Measurements from ENCODE around the gene CDX2.

DNA sequence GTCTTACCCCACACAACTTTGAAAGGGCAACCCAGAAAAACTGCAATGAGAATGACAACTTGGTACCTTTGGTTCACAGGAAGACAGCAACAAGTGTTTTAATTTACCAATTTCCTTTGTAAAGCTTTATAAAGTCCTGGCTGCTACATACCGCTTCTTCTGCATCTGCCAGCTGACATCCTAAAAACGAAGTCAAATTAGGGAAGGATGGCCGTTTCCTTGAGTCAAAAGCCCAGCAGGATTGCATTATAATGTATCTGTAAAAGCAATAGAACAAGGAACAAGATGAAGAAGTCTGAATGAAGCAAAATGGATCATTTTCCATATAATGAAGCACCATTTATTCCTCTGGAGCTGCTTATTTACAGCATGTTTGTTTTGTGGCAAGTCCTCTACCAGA lies 45.2 kb upstream of the CDX2 start:
- no peak for TF ChIP-seq POLR2A (IDR thresholded peaks at IDR 0.05)
- TF ChIP-seq, protein P1, sequence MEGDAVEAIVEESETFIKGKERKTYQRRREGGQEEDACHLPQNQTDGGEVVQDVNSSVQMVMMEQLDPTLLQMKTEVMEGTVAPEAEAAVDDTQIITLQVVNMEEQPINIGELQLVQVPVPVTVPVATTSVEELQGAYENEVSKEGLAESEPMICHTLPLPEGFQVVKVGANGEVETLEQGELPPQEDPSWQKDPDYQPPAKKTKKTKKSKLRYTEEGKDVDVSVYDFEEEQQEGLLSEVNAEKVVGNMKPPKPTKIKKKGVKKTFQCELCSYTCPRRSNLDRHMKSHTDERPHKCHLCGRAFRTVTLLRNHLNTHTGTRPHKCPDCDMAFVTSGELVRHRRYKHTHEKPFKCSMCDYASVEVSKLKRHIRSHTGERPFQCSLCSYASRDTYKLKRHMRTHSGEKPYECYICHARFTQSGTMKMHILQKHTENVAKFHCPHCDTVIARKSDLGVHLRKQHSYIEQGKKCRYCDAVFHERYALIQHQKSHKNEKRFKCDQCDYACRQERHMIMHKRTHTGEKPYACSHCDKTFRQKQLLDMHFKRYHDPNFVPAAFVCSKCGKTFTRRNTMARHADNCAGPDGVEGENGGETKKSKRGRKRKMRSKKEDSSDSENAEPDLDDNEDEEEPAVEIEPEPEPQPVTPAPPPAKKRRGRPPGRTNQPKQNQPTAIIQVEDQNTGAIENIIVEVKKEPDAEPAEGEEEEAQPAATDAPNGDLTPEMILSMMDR (IDR thresholded peaks at IDR 0.05): no peak
- TF ChIP-seq POLR2AphosphoS5 (IDR thresholded peaks at IDR 0.05): no peak
